ENCODE results near the gene RIOK3. TPM values are rescaled to one million over a fixed set of nuclear protein-coding genes. Genes with fewer than 3 reads are reported as not detected.

The RIOK3 gene
- total and polyA plus RNA-seq, 2 of the 4 experiments (the other 2 are of a cell fraction): 21.5 to 38.9 TPM

DNA sequence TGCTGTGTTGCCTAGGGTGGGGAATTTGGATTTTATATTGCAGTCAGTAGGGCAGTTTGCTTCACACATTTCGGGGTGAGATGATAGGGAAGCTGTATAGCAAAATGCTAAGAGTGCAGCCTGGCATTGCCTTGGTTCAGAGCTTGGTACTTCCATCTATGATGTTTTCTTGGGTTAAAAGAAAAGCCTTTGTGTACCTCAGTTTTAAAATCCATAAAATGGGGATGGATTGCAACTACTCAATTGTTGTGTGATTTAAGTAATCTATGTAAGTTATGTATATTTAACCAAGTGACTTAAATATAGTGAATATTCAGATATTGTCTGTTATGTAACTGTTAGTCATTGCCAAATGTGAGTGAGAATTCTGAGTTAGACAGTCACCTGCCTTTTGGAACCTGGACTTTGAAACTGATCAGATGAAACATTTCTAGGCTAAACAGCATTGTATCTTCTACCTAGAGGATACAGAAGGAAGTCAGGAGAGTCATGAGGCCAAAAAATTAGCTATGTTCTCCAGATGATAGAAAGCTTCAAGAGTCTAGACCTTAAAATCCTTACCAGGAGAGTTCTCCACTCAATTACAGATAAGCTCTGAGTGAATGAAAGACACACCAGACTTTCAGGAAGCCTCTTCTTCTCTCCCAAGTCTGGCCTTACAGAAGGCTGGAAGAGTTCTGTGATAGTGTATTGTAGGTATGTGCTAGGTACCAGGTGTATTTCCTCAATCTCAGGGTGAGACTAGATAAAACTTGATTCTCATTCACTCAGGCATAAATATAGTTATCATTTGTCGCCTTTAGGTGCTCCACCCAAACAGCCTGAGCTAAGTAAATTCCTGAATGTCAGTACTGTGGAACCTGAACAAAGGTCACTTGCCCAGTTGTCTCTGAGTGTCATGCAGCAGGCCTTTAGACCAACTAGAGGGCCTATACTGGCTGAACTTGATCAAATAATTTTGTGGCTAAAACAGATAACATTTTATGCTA lies 7.5 kb downstream of the RIOK3 start:
- Histone ChIP-seq H3K4me3 (ENCODE audit: insufficient read depth, low read depth, low read length) (no peak overlapping the region), H3K23ac (ENCODE audit: low read depth, low read length) (peak overlapping the region; percentile 57), H3K4me2 (ENCODE audit: low read depth, low read length) (no peak overlapping the region), H2BK5ac (ENCODE audit: low read depth, low read length, poor library complexity, severe bottlenecking) (no peak overlapping the region), H2BK15ac (ENCODE audit: low read depth, low read length) (no peak overlapping the region), H4K20me1 (ENCODE audit: insufficient read depth, low read length) (peaks cover 70% of the 10 kb centered on the region), H3K4ac (ENCODE audit: low read depth, low read length) (no peak overlapping the region), H2BK120ac (ENCODE audit: low read depth, low read length) (no peak overlapping the region), H3K4me1 (ENCODE audit: control insufficient read depth, insufficient read depth, low read length) (peaks cover 3% of the 10 kb centered on the region; the same call in 1 of the 2 replicates), H3K9ac (ENCODE audit: low read depth, low read length) (no peak overlapping the region), H3K36me3 (ENCODE audit: control insufficient read depth, insufficient read depth, low read length) (peaks cover 22% of the 10 kb centered on the region), H2AK9ac (replicated peaks; ENCODE audit: low read depth, low read length, poor library complexity) (no peak overlapping the region), H2BK20ac (ENCODE audit: low read depth, low read length) (no peak overlapping the region), H3K27ac (ENCODE audit: insufficient read depth, low read length) (no peak overlapping the region), H2AK5ac (ENCODE audit: low read depth, low read length) (no peak overlapping the region), H3K9me1 (ENCODE audit: insufficient read depth, low read length) (peaks cover 14% of the 10 kb centered on the region), H2AFZ (replicated peaks; ENCODE audit: low read length, poor library complexity) (no peak overlapping the region), H3K9me3 (ENCODE audit: control insufficient read depth, insufficient read depth, low read length) (no peaks in the 10 kb centered on the region), H3K14ac (replicated peaks; ENCODE audit: low read depth, low read length) (no peak overlapping the region), H3K18ac (ENCODE audit: low read depth, low read length) (no peak overlapping the region), H4K91ac (ENCODE audit: insufficient read depth, low read depth, low read length) (no peak overlapping the region), H4K5ac (ENCODE audit: low read depth, low read length) (no peak overlapping the region), H4K8ac (ENCODE audit: low read depth in 2 of 2, low read length in 2 of 2) (no peak overlapping the region), H3K79me1 (ENCODE audit: low read depth in 1 of 2, low read length in 2 of 2) (peaks cover 23 to 74% of the 10 kb centered on the region in 2 experiments), H3K56ac (ENCODE audit: extremely low read depth, insufficient read depth, low read length) (no peak overlapping the region), H3K27me3 (ENCODE audit: control insufficient read depth, insufficient read depth, low read length) (no peaks in the 10 kb centered on the region)
- CTCF ChIA-PET: interaction anchor here (0.6 kb wide), 1 partner anchor 52 kb away, joined by 3 read pairs; no protein-coding TSS in a partner anchor
- dilution Hi-C loops (cut with HindIII; ENCODE audit: low sequenced_read_pairs, unreplicated experiment): no loop called here
- in situ Hi-C loops (cut with MboI; ENCODE audit: low sequenced_read_pairs): no loop called here
- no peak for DNase-seq
- intact Hi-C loops (cut with micrococcal nuclease): no loop called here
- POLR2A ChIA-PET (ENCODE audit: unreplicated experiment): no interaction called here
- no CpG with 5 or more reads among the region's 2 CpGs for WGBS, 2 experiments (ENCODE audit: extremely low coverage in 2 of 2, insufficient read length in 1 of 2)
- BruUV-seq (replicated peaks): no TSS peak
- no peak for ATAC-seq (ENCODE audit: low read depth)
- TF ChIP-seq SMC3 (IDR thresholded peaks at IDR 0.05; ENCODE audit: low read depth, low read length): no peak
- no peak for TF ChIP-seq RFX5 (IDR thresholded peaks at IDR 0.05; ENCODE audit: low read depth, low read length)
- TF ChIP-seq CTCF (conservative IDR thresholded peaks at IDR 0.05; ENCODE audit: low read depth, low read length): no peak
- TF ChIP-seq RCOR1 (IDR thresholded peaks at IDR 0.05; ENCODE audit: insufficient replicate concordance, low read length): no peak
- no peak for TF ChIP-seq FOS (IDR thresholded peaks at IDR 0.05; ENCODE audit: low read depth, low read length)
- no peak for TF ChIP-seq NFE2L2 (IDR thresholded peaks at IDR 0.05; ENCODE audit: low read depth, low read length)
- TF ChIP-seq CEBPB (IDR thresholded peaks at IDR 0.05; ENCODE audit: low read depth, low read length): no peak
- TF ChIP-seq CHD1 (IDR thresholded peaks at IDR 0.05; ENCODE audit: low read depth, low read length): no peak
- no peak for TF ChIP-seq BHLHE40 (IDR thresholded peaks at IDR 0.05; ENCODE audit: low read depth, low read length)
- no peak for TF ChIP-seq MAFK (IDR thresholded peaks at IDR 0.05; ENCODE audit: low read depth, low read length)
- TF ChIP-seq MAZ (IDR thresholded peaks at IDR 0.05; ENCODE audit: borderline replicate concordance, low read depth, low read length): no peak
- TF ChIP-seq RAD21 (IDR thresholded peaks at IDR 0.05; ENCODE audit: low read length): no peak
- no peak for TF ChIP-seq USF2 (IDR thresholded peaks at IDR 0.05; ENCODE audit: low read depth, low read length)
- TF ChIP-seq, protein P1, sequence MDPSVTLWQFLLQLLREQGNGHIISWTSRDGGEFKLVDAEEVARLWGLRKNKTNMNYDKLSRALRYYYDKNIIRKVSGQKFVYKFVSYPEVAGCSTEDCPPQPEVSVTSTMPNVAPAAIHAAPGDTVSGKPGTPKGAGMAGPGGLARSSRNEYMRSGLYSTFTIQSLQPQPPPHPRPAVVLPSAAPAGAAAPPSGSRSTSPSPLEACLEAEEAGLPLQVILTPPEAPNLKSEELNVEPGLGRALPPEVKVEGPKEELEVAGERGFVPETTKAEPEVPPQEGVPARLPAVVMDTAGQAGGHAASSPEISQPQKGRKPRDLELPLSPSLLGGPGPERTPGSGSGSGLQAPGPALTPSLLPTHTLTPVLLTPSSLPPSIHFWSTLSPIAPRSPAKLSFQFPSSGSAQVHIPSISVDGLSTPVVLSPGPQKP (IDR thresholded peaks at IDR 0.05; ENCODE audit: borderline replicate concordance, low read depth, low read length): no peak
